GM12864 (cell line): Measurements from ENCODE around the gene GALNT14.

ENCODE experiments used
- DNase-seq: peaks from one replicate; pipeline ENCODE4 v3.0.0-alpha.2; 2011; ENCODE audit warnings: low read depth
- H3K4me3 ChIP-seq: 2 replicates; pipeline ENCODE4 v1.5.1; 2011; ENCODE audit warnings: mild to moderate bottlenecking, low read depth, low read length, control low read depth
- CTCF ChIP-seq: IDR thresholded peaks from 2 replicates; pipeline ENCODE4 v1.5.1; 2011; ENCODE audit warnings: low read depth, mild to moderate bottlenecking, moderate library complexity, low read length, control low read depth, inconsistent platforms; ENCODE audit errors: missing control alignments

Gene GALNT14

DNA sequence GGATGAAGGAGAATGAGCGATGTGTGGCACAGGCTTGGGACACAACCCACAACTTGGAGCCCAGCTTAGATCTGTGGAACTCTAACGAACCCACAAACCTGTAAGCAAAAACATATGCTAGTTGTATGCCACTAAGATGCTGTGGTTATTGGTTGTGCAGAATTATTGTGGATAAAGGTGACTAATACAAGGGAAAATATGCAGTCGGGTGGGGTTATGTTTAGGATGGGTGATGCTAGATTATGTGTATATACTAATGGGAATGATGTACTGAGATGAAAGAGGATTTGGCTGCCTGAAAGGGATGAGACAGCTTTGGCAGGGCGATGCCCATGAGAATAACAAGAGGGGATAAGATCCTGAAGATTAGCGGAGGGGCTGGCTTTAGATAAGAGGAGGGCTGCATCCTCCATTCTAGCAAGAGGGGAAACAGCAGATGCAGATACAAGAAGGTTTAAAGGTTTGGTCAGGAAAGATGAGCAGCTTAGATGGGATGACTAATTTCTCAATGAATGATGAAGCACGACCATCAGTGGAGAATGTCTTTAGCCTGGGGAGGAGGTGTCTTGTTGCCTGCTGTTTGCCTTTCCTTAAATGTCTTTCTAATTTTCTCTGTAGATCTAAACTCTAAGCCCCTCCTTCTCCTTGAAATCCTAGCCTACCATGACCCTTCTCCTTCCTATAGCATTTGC lies 49.6 kb downstream of the GALNT14 start:
- TF ChIP-seq CTCF: no peak
- no peak for DNase-seq
- no peak overlapping the region for H3K4me3 ChIP-seq

DNA sequence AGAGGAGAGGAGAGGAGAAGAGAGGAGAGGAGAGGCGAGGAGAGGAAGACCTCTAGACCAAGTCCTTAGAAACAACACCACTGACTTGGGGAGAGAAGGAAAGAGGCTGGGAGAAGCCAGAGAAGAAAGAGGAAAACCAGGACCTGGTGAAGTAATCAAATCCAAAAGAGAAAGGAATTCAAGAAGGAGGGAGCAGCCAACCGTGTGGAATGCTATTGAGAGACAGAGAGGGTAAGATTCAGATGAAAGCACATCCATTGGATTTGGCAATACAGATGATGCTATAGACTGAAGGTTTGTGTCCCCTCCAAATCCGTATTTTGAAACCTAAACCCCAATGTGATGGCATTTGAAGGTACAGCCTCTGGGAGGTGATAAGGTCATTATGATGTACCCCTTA lies 50.7 kb downstream of the GALNT14 start:
- no peak for TF ChIP-seq CTCF
- DNase-seq: no peak
- H3K4me3 ChIP-seq: no peak overlapping the region

DNA sequence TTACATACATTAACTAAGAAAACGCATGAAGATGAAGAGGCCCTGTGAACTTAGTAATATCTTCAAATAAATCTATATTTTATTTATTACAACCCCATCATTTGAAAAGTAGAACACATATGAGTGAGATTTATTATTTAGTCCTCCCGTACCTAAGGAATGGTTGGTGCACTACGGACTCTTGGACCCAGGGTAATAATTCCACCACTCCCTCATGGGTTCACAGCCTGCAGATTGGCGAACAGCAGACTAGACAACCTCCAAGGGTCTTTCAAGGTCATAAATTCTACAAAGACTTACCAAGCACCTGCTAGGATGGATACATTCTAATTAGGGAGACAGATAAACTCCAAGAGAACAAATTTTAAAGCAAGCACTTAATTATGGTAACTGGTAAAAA lies 51.6 kb downstream of the GALNT14 start:
- DNase-seq: no peak
- TF ChIP-seq CTCF: no peak
- no peak overlapping the region for H3K4me3 ChIP-seq

- DNase-seq: no peak
- H3K4me3 ChIP-seq: no peak overlapping the region
- no peak for TF ChIP-seq CTCF
Measured at GRCh38 chr2:31083234-31083993, 54.8 kb downstream of the GALNT14 start.

- TF ChIP-seq CTCF: no peak
- DNase-seq: no peak
- H3K4me3 ChIP-seq: no peak overlapping the region
Measured at GRCh38 chr2:31082002-31082401, 56.2 kb downstream of the GALNT14 start.

GRCh38 chr2:31081492-31081891 lies 56.7 kb downstream of the GALNT14 start:
- no peak overlapping the region for H3K4me3 ChIP-seq

More at GRCh38 chr2:31081492-31081891, 56.7 kb downstream of the GALNT14 start:
- no peak for TF ChIP-seq CTCF
- no peak for DNase-seq
